BJ (cell line): ENCODE data around the gene SERGEF. TPM values are rescaled to one million over a fixed set of nuclear protein-coding genes. Genes with fewer than 3 reads are reported as not detected.

Experiments used
- CTCF ChIA-PET: fragments of 350-600 bp; formaldehyde crosslinking; extraction: SDS; loops from one replicate; lab custom pipeline; 2021; ENCODE audit warnings: antibody characterized with exemption, inconsistent platforms; lab: Yijun Ruan, JAX
- POLR2A ChIA-PET: fragments of 300-600 bp; sonication (Branson Sonifier 250); formaldehyde crosslinking; extraction: SDS; loops from one replicate; lab custom pipeline; 2021; ENCODE audit warnings: antibody characterized with exemption; lab: Charles Lee
- DNase-seq: peaks from one replicate; pipeline ENCODE4 v3.0.0-alpha.2; 2011; ENCODE audit warnings: low read depth
- H3K27me3 ChIP-seq: 2 replicates; pipeline ENCODE4 v1.6.0; 2011; ENCODE audit warnings: low read length; ENCODE audit not compliant: control insufficient read depth, insufficient read depth
- H3K36me3 ChIP-seq: 2 replicates; pipeline ENCODE4 v1.5.1; 2011; ENCODE audit warnings: low read length; ENCODE audit not compliant: control insufficient read depth, insufficient read depth
- H3K4me3 ChIP-seq: 2 replicates; pipeline ENCODE4 v1.5.1; 2011; ENCODE audit warnings: low read depth, mild to moderate bottlenecking, control low read depth, low read length
- polyA plus RNA-seq: library from polyadenylated mRNA; depleted of rRNA; stranded (reverse); fragments of >200 nt; gene quantifications from 2 replicates; pipeline ENCODE4 v1.2.3, GENCODE V29; 2011
- TF ChIP-seq, protein P1 (sequence below): IDR thresholded peaks from 2 replicates; pipeline ENCODE4 v1.5.1; 2011; ENCODE audit warnings: low read depth, mild to moderate bottlenecking, control low read depth, inconsistent platforms, low read length, moderate library complexity; ENCODE audit not compliant: insufficient read depth

SERGEF gene
- polyA plus RNA-seq, 1 experiment = 17.4 TPM

DNA sequence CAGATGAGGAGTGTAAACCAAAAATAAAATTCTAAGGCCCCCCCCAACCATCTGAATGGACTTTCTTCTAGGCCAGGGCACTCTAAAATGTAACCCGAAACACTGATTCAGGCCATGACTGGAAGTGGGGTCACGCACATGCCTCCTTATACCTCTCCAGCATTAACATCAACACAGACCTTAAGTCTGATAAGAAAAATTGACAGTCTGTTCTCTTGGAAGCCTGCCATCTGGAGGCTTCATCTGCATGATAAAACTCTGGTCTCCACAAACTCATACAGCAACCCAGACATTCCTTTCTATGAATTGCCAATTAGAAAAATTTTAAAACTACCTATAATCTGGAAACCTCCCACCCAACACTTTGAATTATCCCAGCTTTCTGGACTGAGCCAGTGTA, 3.9 kb upstream of the SERGEF start:
- Histone ChIP-seq H3K4me3 (no peak overlapping the region), H3K36me3 (no peaks in the 10 kb centered on the region), H3K27me3 (no peaks in the 10 kb centered on the region)
- DNase-seq = no peak
- ChIA-PET POLR2A (no interaction called here), CTCF (interaction anchor here (1.2 to 1.3 kb wide), 3 partner anchors 14 to 89 kb away, joined by 3 to 4 read pairs (median 3); no protein-coding TSS in a partner anchor)
- TF ChIP-seq, protein P1, sequence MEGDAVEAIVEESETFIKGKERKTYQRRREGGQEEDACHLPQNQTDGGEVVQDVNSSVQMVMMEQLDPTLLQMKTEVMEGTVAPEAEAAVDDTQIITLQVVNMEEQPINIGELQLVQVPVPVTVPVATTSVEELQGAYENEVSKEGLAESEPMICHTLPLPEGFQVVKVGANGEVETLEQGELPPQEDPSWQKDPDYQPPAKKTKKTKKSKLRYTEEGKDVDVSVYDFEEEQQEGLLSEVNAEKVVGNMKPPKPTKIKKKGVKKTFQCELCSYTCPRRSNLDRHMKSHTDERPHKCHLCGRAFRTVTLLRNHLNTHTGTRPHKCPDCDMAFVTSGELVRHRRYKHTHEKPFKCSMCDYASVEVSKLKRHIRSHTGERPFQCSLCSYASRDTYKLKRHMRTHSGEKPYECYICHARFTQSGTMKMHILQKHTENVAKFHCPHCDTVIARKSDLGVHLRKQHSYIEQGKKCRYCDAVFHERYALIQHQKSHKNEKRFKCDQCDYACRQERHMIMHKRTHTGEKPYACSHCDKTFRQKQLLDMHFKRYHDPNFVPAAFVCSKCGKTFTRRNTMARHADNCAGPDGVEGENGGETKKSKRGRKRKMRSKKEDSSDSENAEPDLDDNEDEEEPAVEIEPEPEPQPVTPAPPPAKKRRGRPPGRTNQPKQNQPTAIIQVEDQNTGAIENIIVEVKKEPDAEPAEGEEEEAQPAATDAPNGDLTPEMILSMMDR = no peak

DNA sequence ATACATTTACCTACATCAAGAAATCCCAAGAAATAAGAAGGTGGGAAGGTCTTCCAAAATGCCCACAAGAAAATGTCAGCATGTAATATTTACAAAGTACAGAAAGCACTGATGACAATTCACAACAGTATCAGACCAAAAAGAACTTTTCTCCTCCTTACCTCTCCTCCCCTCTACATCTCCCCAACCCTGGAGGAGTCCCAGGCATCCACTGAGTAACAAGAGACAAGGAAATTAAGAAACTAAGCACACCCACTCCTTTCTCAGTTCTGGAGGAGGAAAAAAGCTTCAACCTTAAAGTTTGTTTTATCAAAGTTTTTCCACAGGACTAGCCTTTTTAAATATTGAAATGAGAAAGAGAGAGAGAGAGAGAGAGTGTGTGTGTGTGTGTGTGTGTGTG, 2.0 kb upstream of the SERGEF start:
- DNase-seq = no peak
- Histone ChIP-seq H3K36me3 (no peaks in the 10 kb centered on the region), H3K27me3 (no peaks in the 10 kb centered on the region), H3K4me3 (no peak overlapping the region)
- TF ChIP-seq, protein P1 = no peak
- ChIA-PET CTCF (interaction anchor here (2.7 kb wide), 1 partner anchor 36 kb away, joined by 8 read pairs; no protein-coding TSS in a partner anchor), POLR2A (no interaction called here)

DNA sequence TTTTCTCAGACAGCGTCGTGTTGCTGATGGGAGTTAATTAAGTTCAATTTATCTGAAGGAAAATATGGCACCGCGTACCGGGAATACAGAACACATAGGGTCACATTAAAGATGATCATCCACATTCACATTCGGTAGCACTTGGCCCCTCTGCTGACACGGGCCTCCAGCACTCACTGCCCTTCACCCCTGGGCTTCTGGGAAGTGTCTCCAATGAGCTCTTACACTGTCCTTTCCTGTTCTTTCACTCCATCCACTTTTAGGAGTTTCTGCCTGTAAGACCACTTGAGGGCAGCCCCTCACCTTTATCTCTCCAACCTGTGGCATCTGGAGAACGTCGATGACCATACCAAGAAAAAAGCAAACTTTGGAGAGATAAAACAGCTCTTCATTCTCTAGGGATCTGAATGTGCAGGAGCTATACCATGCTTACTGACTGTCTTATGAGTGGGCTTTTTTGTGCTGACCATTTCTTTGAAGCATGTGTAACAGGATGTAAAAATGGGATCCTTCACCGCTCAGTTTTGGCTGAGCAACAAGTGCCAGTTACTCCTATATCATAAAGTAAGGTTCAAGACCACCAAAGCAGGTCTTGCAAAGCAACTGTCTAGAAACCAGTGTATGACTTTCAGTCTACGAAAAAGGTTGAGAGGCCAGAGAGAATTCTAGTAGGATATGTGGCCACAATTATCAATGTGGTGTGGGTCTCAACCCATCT, 1.1 kb upstream of the SERGEF start:
- TF ChIP-seq, protein P1 = no peak
- ChIA-PET POLR2A (no interaction called here), CTCF (interaction anchor here (0.6 to 2.7 kb wide), 4 partner anchors 29 to 909 kb away, joined by 3 to 8 read pairs (median 3); no protein-coding TSS in a partner anchor)
- H3K4me3 ChIP-seq = peak overlapping the region; percentile 86
- DNase-seq = no peak
- no peaks in the 10 kb centered on the region for H3K36me3 ChIP-seq
- no peaks in the 10 kb centered on the region for H3K27me3 ChIP-seq

DNA sequence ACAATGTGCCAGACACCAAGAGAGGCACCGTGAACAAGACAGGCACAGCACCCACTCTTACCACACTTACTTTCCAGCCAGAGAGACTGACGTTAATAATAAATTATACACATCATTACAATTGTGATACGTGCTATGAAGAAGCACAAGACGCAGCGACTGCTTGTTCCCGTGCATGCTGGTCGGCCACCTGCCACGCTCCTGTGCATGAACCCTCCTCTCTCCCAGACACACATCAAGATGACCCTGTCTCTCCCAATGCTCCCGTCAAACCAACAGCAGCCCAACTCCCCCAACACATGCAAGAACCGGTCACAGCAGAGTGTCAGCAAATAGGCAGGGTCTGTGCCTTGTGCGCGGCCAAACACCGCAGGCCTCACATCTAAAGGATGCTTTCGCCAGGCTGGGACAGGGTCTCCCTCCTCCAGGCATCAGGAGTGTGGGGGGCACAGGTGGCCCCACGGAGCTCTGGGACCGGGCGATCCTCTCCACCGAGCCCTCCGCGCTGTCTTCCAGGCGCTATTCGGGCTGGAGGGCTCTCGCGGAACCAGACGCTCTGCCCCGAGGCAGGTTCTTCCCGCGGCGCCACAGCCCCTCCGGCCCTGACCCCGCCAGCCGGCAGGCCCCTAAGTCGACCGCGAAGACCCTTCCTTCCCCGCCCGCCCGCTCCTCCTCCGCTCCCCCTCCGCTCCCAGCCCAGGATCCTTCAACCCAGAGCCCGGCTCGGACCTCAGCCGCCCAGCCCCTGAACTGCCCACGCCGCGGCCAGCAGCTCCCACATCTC, 533 bp downstream of the SERGEF start:
- ChIA-PET POLR2A (interaction anchor here (0.7 kb wide), 1 partner anchor 39 kb away, joined by 13 read pairs; no protein-coding TSS in a partner anchor), CTCF (interaction anchor here (1.0 to 2.7 kb wide), 2 partner anchors 31 to 34 kb away, joined by 3 to 8 read pairs; no protein-coding TSS in a partner anchor)
- TF ChIP-seq, protein P1 = no peak
- peak overlapping the region; percentile 86 for H3K4me3 ChIP-seq
- no peaks in the 10 kb centered on the region for H3K36me3 ChIP-seq
- H3K27me3 ChIP-seq = no peaks in the 10 kb centered on the region
- DNase-seq = no peak

DNA sequence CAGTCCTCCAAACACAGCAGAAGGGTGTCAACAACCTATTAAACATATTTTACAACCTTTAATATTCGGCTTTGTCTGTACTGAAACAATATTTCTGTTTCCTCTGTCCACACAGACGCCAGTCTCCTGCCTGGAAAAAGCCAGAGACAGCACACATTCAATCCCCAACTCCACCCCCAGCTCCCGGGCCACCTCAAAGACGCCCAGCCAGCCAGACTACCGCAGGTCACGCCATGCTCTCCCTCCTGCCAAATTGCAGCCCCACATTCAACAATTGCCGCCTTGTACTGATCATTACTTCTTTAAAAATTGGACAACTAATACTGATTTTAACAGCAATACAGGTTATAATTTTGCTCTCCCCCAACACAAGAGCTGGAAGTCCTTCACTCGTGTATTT, 1.2 kb downstream of the SERGEF start:
- Histone ChIP-seq H3K27me3 (no peaks in the 10 kb centered on the region), H3K4me3 (no peak overlapping the region; the same call in 1 of the 2 replicates), H3K36me3 (no peaks in the 10 kb centered on the region)
- DNase-seq = no peak
- CTCF ChIA-PET = no interaction called here
- POLR2A ChIA-PET = no interaction called here
- TF ChIP-seq, protein P1 = no peak
